H1 (cell line): ENCODE results near the gene DNAAF6. TPM values are rescaled to one million over a fixed set of nuclear protein-coding genes. Genes with fewer than 3 reads are reported as not detected.
A peak's percentile ranks its signal among the peaks of the same experiment; 100 is the strongest.

Experiments used
- CTCF ChIA-PET: fragments of 300-600 bp; sonication (Branson Sonifier 250); formaldehyde crosslinking; loops from one replicate; lab custom pipeline; 2021; ENCODE audit not compliant: partially characterized antibody; lab: Charles Lee
- POLR2A ChIA-PET: fragments of 300-600 bp; sonication (Branson Sonifier 250); formaldehyde crosslinking; loops from one replicate; lab custom pipeline; 2021; ENCODE audit warnings: inconsistent platforms; ENCODE audit not compliant: partially characterized antibody; lab: Charles Lee
- DNase-seq, 2 experiments: peaks; one replicate each; pipeline versions ENCODE4 v3.0.0 to v3.0.0-alpha.2; 2010 to 2022; ENCODE audit warnings: low spot score in 2 of 2, low read depth in 1 of 2, mixed read lengths in 1 of 2
- FAIRE-seq: peaks from 2 replicates; lab custom pipeline; 2011; peaks lifted over from hg19 to GRCh38; lab: Jason Lieb, UNC
- H2AFZ ChIP-seq: 2 replicates; pipeline ENCODE4 v1.8.1; 2012; ENCODE audit warnings: low read length, inconsistent platforms
- H2AK5ac ChIP-seq: 2 replicates; pipeline ENCODE4 v1.6.1; 2013; ENCODE audit warnings: low read depth, low read length
- H2BK120ac ChIP-seq: replicated peaks from 2 replicates; pipeline ENCODE3; 2013; ENCODE audit warnings: low read depth, low read length, inconsistent platforms
- H2BK12ac ChIP-seq: 2 replicates; pipeline ENCODE4 v1.6.1; 2013; ENCODE audit warnings: low read depth, low read length
- H2BK15ac ChIP-seq: 2 replicates; pipeline ENCODE4 v1.6.1; 2013; ENCODE audit warnings: low read length
- H2BK20ac ChIP-seq: 2 replicates; pipeline ENCODE4 v1.6.1; 2013; ENCODE audit warnings: low read length
- H2BK5ac ChIP-seq: 2 replicates; pipeline ENCODE4 v1.6.1; 2013; ENCODE audit warnings: low read depth, low read length
- H3K14ac ChIP-seq: 2 replicates; pipeline ENCODE4 v1.6.1; 2013; ENCODE audit warnings: inconsistent platforms; ENCODE audit not compliant: insufficient read length
- H3K18ac ChIP-seq: 2 replicates; pipeline ENCODE4 v1.6.1; 2013; ENCODE audit warnings: low read length; ENCODE audit errors: extremely low read depth
- H3K23ac ChIP-seq: 2 replicates; pipeline ENCODE4 v1.6.1; 2013; ENCODE audit warnings: inconsistent platforms; ENCODE audit not compliant: insufficient read length
- H3K23me2 ChIP-seq: 2 replicates; pipeline ENCODE4 v1.6.1; 2013; ENCODE audit warnings: low read depth, low read length
- H3K27ac ChIP-seq: 2 replicates; pipeline ENCODE4 v1.6.1; 2011; ENCODE audit warnings: low read depth, low read length, inconsistent platforms
- H3K27me3 ChIP-seq, 4 experiments: replicated peaks in 1 of 4; 1 replicate in 1 of 4; 2 replicates in 3 of 4; pipeline versions ENCODE4 v1.6.1 to v1.8.1; 2011 to 2013; ENCODE audit warnings: low read length in 3 of 4, mild to moderate bottlenecking in 3 of 4, inconsistent platforms in 2 of 4, mixed read lengths in 2 of 4, moderate library complexity in 1 of 4; ENCODE audit not compliant: control insufficient read depth in 3 of 4, insufficient read depth in 3 of 4; ENCODE audit errors: extremely low read depth in 1 of 4
- H3K36me3 ChIP-seq, 4 experiments: 2 replicates each; pipeline versions ENCODE4 v1.6.1 to v1.8.1; 2011 to 2013; ENCODE audit warnings: mild to moderate bottlenecking in 4 of 4, low read length in 3 of 4, moderate library complexity in 2 of 4, control low read depth in 1 of 4, inconsistent platforms in 1 of 4; ENCODE audit not compliant: insufficient read depth in 4 of 4, control insufficient read depth in 2 of 4
- H3K4ac ChIP-seq: replicated peaks from 2 replicates; pipeline ENCODE3; 2013; ENCODE audit warnings: low read length, low read depth, mixed read lengths, inconsistent platforms; ENCODE audit not compliant: insufficient read length
- H3K4me1 ChIP-seq, 4 experiments: replicated peaks in 1 of 4; 1 replicate in 1 of 4; 2 replicates in 3 of 4; pipeline versions ENCODE4 v1.6.1 to v1.8.1; 2011 to 2013; ENCODE audit warnings: low read length in 3 of 4, inconsistent platforms in 2 of 4, mixed read lengths in 1 of 4; ENCODE audit not compliant: insufficient read depth in 4 of 4, control insufficient read depth in 3 of 4
- H3K4me2 ChIP-seq, 2 experiments: 2 replicates each; pipeline versions ENCODE4 v1.6.1 to v1.8.1; 2011 to 2013; ENCODE audit warnings: low read depth in 2 of 2, low read length in 2 of 2, control low read depth in 1 of 2, inconsistent platforms in 1 of 2, mild to moderate bottlenecking in 1 of 2; ENCODE audit not compliant: insufficient read depth in 1 of 2
- H3K4me3 ChIP-seq, 4 experiments: fragments of 200-600, 300-600 bp in 1 of 4; sonication (generic), shearing (Covaris generic), sonication (Bioruptor Twin) in 1 of 4; 2 replicates each; pipeline versions ENCODE4 v1.5.1 to v1.8.1; 2011 to 2016; ENCODE audit warnings: low read length in 4 of 4, low read depth in 3 of 4, control low read depth in 2 of 4, inconsistent platforms in 2 of 4, mild to moderate bottlenecking in 2 of 4, mixed read lengths in 1 of 4, moderate library complexity in 1 of 4; ENCODE audit not compliant: insufficient read depth in 2 of 4; ENCODE audit errors: extremely low read depth in 1 of 4
- H3K56ac ChIP-seq: replicated peaks from 2 replicates; pipeline ENCODE3; 2013; ENCODE audit warnings: low read depth, mild to moderate bottlenecking, mixed read lengths, low read length, inconsistent platforms; ENCODE audit not compliant: insufficient read length
- H3K79me1 ChIP-seq: 2 replicates; pipeline ENCODE4 v1.6.1; 2013; ENCODE audit warnings: low read depth, low read length, control low read depth
- H3K79me2 ChIP-seq, 2 experiments: 2 replicates each; pipeline versions ENCODE4 v1.6.1 to v1.8.1; 2012 to 2013; ENCODE audit warnings: low read length in 2 of 2, mild to moderate bottlenecking in 2 of 2, inconsistent platforms in 1 of 2; ENCODE audit not compliant: insufficient read depth in 2 of 2, control insufficient read depth in 1 of 2
- H3K9ac ChIP-seq, 4 experiments: replicated peaks in 1 of 4; 1 replicate in 1 of 4; 2 replicates in 3 of 4; pipeline versions ENCODE4 v1.6.1 to v1.8.1; 2011 to 2013; ENCODE audit warnings: low read depth in 3 of 4, low read length in 3 of 4, control low read depth in 2 of 4, mild to moderate bottlenecking in 2 of 4, moderate library complexity in 2 of 4, inconsistent platforms in 1 of 4; ENCODE audit errors: extremely low read depth in 1 of 4
- H3K9me3 ChIP-seq, 2 experiments: 2 replicates each; pipeline versions ENCODE4 v1.6.1 to v1.8.1; 2012 to 2013; ENCODE audit warnings: mild to moderate bottlenecking in 2 of 2, moderate library complexity in 2 of 2, control low read depth in 1 of 2, inconsistent platforms in 1 of 2, low read depth in 1 of 2, low read length in 1 of 2, mixed read lengths in 1 of 2; ENCODE audit not compliant: insufficient read depth in 2 of 2
- H4K20me1 ChIP-seq, 2 experiments: replicated peaks in 1 of 2; 2 replicates each; pipeline versions ENCODE3 to v1.8.1; 2011 to 2013; ENCODE audit warnings: inconsistent platforms in 2 of 2, low read length in 2 of 2, mild to moderate bottlenecking in 1 of 2; ENCODE audit not compliant: insufficient read depth in 2 of 2, control insufficient read depth in 1 of 2
- H4K5ac ChIP-seq: 2 replicates; pipeline ENCODE4 v1.6.1; 2013; ENCODE audit warnings: low read length, low read depth, mixed read lengths, inconsistent platforms; ENCODE audit not compliant: insufficient read length
- H4K8ac ChIP-seq: 2 replicates; pipeline ENCODE4 v1.8.0; 2013; ENCODE audit warnings: mild to moderate bottlenecking, moderate library complexity, low read length, inconsistent platforms; ENCODE audit not compliant: insufficient read depth; ENCODE audit errors: extremely low read depth
- H4K91ac ChIP-seq: replicated peaks from 2 replicates; pipeline ENCODE3; 2013; ENCODE audit warnings: low read length, mixed read lengths, inconsistent platforms; ENCODE audit not compliant: insufficient read length
- BACH1 ChIP-seq: IDR thresholded peaks from 2 replicates; pipeline ENCODE4 v1.6.1; 2012; ENCODE audit warnings: low read length, improper control_type of control experiment
- GABPA ChIP-seq: IDR thresholded peaks from 2 replicates; pipeline ENCODE4 v1.6.1; 2011; ENCODE audit warnings: mild to moderate bottlenecking, low read length, moderate library complexity, borderline replicate concordance; ENCODE audit not compliant: insufficient read depth
- KDM4A ChIP-seq: IDR thresholded peaks from one replicate; pipeline ENCODE4 v1.7.1; 2012; ENCODE audit warnings: low read depth, mild to moderate bottlenecking, moderate library complexity, low read length, inconsistent platforms; ENCODE audit not compliant: severe bottlenecking
- NANOG ChIP-seq: IDR thresholded peaks from 2 replicates; pipeline ENCODE4 v1.6.1; 2011; ENCODE audit warnings: low read length, low read depth, mild to moderate bottlenecking, inconsistent platforms; ENCODE audit not compliant: insufficient read depth, poor library complexity, severe bottlenecking
- POLR2A ChIP-seq, 2 experiments: IDR thresholded peaks; 1 replicate in 1 of 2; 2 replicates in 1 of 2; pipeline ENCODE4 v1.6.1; 2011; ENCODE audit warnings: low read depth in 2 of 2, low read length in 2 of 2, mild to moderate bottlenecking in 2 of 2; ENCODE audit errors: control extremely low read depth in 1 of 2
- POLR2AphosphoS5 ChIP-seq: IDR thresholded peaks from 2 replicates; pipeline ENCODE4 v1.6.1; 2011; ENCODE audit warnings: low read depth, low read length
- RFX5 ChIP-seq: IDR thresholded peaks from 2 replicates; pipeline ENCODE4 v1.6.1; 2011; ENCODE audit warnings: low read depth, low read length, improper control_type of control experiment, borderline replicate concordance
- TAF1 ChIP-seq: IDR thresholded peaks from 2 replicates; pipeline ENCODE4 v1.6.1; 2011; ENCODE audit warnings: mild to moderate bottlenecking, low read depth, low read length
- TAF7 ChIP-seq: optimal IDR thresholded peaks from 2 replicates; pipeline ENCODE3; 2011; ENCODE audit warnings: low read depth, mild to moderate bottlenecking, inconsistent platforms, low read length, moderate library complexity, borderline replicate concordance
- WGBS, 2 experiments: shearing (Covaris generic) in 1 of 2; methylation state at CpG; one replicate each; pipeline versions ENCODE4 v1.1.6 to v1.1.7; 2013 to 2015; ENCODE audit warnings: low lambda C conversion rate in 2 of 2, mixed read lengths in 2 of 2, inconsistent platforms in 1 of 2, low coverage in 1 of 2, missing lambda C conversion rate in 1 of 2; ENCODE audit not compliant: insufficient replicate concordance in 2 of 2, insufficient coverage in 1 of 2, insufficient read length in 1 of 2; ENCODE audit errors: extremely low coverage in 1 of 2, missing lambda C conversion rate in 1 of 2; 5-methylcytosine and 5-hydroxymethylcytosine counted together
- long read RNA-seq, 2 experiments: library from RNA in 1 of 2; library from capped mRNA in 1 of 2; stranded (forward); transcript quantifications; one replicate each; pipeline ENCODE4 v2.0.0, GENCODE V29; 2021; ENCODE audit warnings: inconsistent platforms in 1 of 2
- polyA minus RNA-seq, 3 experiments: library from RNA; depleted of rRNA, polyadenylated mRNA; stranded (reverse); fragments of >200 nt; gene quantifications; 1 replicate in 2 of 3; 2 replicates in 1 of 3; pipeline ENCODE4 v1.2.3, GENCODE V29; 2011
- polyA plus RNA-seq, 7 experiments: library from polyadenylated mRNA; depleted of rRNA in 3 of 7; stranded (reverse) in 5 of 7; unstranded in 2 of 7; fragments of >200 nt in 5 of 7; fragments of 200-250 nt in 2 of 7; gene quantifications; 1 replicate in 5 of 7; 2 replicates in 1 of 7; 4 replicates in 1 of 7; pipeline versions ENCODE4 v1.2.1 to v1.2.3, GENCODE V29; 2011 to 2013; ENCODE audit warnings: missing spikeins in 2 of 7, mixed read lengths in 2 of 7
- total RNA-seq: library from RNA; stranded (reverse); fragmentation: NEBNext Ultra II Directional; extraction: Animal tissue kit (Norgen Biotek cat#: 25700); gene quantifications from 2 replicates; pipeline ENCODE4 v1.2.1, GENCODE V29; 2021

Gene DNAAF6
- total RNA-seq (not detected in 2 replicates), polyA plus RNA-seq (2011; rRNA removed) (not detected in 2 replicates), polyA minus RNA-seq (2011; rRNA and poly(A)+ RNA removed) (not detected in 2 replicates)
- not detected for polyA plus RNA-seq (2011; cell fraction: cytosol; rRNA removed)
- polyA plus RNA-seq (2011; cell fraction: nucleus; rRNA removed): not detected
- polyA plus RNA-seq (2012, experiment 1 of 2): not detected in 4 replicates
- not detected for polyA plus RNA-seq (2012, experiment 2 of 2)
- not detected for polyA plus RNA-seq (2013, experiment 1 of 2)
- polyA plus RNA-seq (2013, experiment 2 of 2): not detected
- not detected for polyA minus RNA-seq (2011; cell fraction: cytosol; rRNA and poly(A)+ RNA removed)
- not detected for polyA minus RNA-seq (2011; cell fraction: nucleus; rRNA and poly(A)+ RNA removed)
- long read RNA-seq, experiment 1: 0 reads
- long read RNA-seq, experiment 2: 0 reads

DNA sequence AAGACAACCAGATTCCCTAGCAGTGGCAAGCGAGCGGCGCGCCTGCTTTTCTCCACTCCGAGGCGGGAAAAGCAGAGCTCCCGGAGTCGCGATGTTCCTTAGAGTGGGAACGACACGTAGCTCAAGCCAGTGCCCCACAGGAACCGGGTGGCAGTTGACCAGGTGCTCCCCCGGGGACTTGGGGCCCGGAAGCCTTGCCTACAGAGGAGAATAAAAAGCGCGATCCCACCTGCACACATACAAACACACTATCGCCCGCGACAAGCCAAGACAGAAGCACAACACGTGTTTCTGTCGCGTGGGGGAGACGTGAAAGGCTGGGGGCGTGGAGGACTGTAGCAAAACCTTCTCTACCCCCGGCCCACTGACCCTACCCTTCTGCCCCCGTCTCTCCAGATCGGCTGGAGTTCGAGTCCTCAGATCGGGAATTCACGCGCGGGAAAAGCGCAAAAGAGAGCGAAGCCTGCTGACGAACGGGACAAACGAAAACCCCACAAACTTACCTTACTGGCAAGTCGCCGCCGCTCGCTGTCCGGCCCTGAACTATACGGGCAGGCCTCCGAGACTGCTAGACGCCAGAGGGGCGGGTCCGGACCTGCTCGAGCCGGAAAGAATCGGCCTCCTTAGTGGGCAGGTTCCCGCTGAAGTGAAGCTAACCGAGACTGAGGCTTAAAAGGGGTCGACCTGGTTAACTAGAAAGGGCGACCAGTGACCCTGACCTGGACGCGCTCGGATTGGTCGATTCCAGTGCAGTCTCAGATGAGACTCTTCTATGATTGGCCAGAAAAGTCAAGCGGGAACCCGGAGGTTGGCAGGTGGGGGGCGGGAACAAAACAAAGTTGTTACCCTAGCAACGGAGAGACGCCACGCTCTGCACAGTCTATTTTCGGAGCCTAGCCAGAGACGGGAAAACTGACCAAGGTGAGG lies at the start of gene DNAAF6, which contains the start of gene NUP62CL:
DNAAF6 (plus strand) TSS at position 842 of the 927 bp plus-strand sequence. CDS start 6,265 bp downstream, outside the sequence.
NUP62CL (minus strand) TSS at position 664 of the 927 bp plus-strand sequence. CDS start 31,287 bp downstream, outside the sequence.
- Histone ChIP-seq H4K20me1 (no peaks in the 10 kb centered on the region), H2BK15ac (no peak within 1 kb of the TSS), H3K9me3 (no peaks in the 10 kb centered on the region), H3K9ac (peak within 1 kb of the TSS; percentile 53 to 92 (median 74)), H3K79me2 (no peaks in the 10 kb centered on the region), H2BK20ac (no peak within 1 kb of the TSS), H3K23me2 (peaks cover 4% of the 10 kb centered on the region; the same call in 1 of the 2 replicates), H3K56ac (no peak within 1 kb of the TSS), H3K36me3 (no peaks in the 10 kb centered on the region), H2AK5ac (no peak within 1 kb of the TSS), H3K27me3 (no peaks in the 10 kb centered on the region), H3K23ac (no peak within 1 kb of the TSS), H2BK120ac (no peak within 1 kb of the TSS), H2AFZ (peak within 1 kb of the TSS; percentile 70; the same call in 1 of the 2 replicates), H4K91ac (no peak within 1 kb of the TSS), H2BK5ac (no peak within 1 kb of the TSS; the same call in 1 of the 2 replicates), H4K5ac (no peak within 1 kb of the TSS), H3K4ac (no peak within 1 kb of the TSS), H2BK12ac (no peak within 1 kb of the TSS), H3K27ac (peak within 1 kb of the TSS; percentile 58; the same call in 1 of the 2 replicates), H3K4me2 (peak within 1 kb of the TSS; percentile 72 to 89), H3K4me1 (peaks cover 0 to 3% (median under 1%) of the 10 kb centered on the region in 4 experiments; a peak in 3 of 7 replicates), H3K4me3 (peak within 1 kb of the TSS; percentile 65 to 77 (median 72)), H3K18ac (no peak within 1 kb of the TSS; the same call in 1 of the 2 replicates), H3K14ac (no peak within 1 kb of the TSS), H4K8ac (peak within 1 kb of the TSS; percentile 96; the same call in 1 of the 2 replicates), H3K79me1 (no peaks in the 10 kb centered on the region)
- FAIRE-seq: peak; percentile 100
- 2% methylated on average over 43 of the region's 66 CpGs; no CpG with 5 or more reads in 1 of the 2 experiments for WGBS, 2 experiments
- ChIA-PET CTCF (interaction anchor here (0.8 kb wide), 1 partner anchor 262 kb away, joined by 3 read pairs; no protein-coding TSS in a partner anchor), POLR2A (interaction anchor here (0.7 to 0.8 kb wide), 2 partner anchors 88 to 338 kb away, joined by 3 read pairs; partner anchors contain the start of gene RBM41)
- DNase-seq: peak; percentile 73 to 75
- TF ChIP-seq RFX5 (peak; percentile 55; the same call in 1 of the 2 replicates), NANOG (no peak), POLR2AphosphoS5 (peak; percentile 68), BACH1 (no peak), POLR2A (IDR thresholded peaks at IDR 0.05; ENCODE audit: control extremely low read depth in 1 of 2, low read depth in 2 of 2, low read length in 2 of 2) (peak; percentile 53 to 73), TAF1 (peak; percentile 78), KDM4A (peak; percentile 57), GABPA (no peak), TAF7 (peak; percentile 59)
